GM18909 (cell line): ENCODE results near the gene ANKRD39.
"Not testable (repeated sequence)": the region's sequence is repeated elsewhere in the genome, so short reads cannot be mapped to it uniquely, and the experiment has no call there.

Source experiments
- ATAC-seq: cut with Tn5 transposase; IDR thresholded peaks from one replicate; pipeline ENCODE4 v1.9.1; 2021; ENCODE audit warnings: mild to moderate bottlenecking; ENCODE audit not compliant: unreplicated experiment, poor library complexity

Gene ANKRD39

GRCh38 chr2:96815326-96816126 is 42.3 kb downstream of the ANKRD39 start:
- peak; percentile 11 for ATAC-seq

DNA sequence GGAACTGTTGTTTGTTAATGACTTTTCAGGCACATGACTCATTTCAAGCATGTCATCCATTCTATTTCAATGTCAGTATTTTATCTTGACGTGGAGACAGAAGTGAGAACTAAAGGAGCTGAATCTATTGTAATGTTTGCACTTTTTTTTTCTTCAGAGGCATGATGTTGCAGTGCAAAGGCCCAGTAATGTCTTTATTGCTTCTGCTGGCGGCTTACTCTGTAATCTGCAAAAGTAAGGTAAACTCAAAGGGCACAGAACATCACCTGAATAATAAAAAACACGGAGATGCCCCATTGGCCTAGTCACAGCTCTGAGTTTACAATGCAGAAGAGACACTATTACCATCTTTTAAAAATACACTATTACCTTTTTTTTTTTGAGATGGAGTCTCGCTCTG is 44.2 kb downstream of the ANKRD39 start:
- ATAC-seq = no peak

- ATAC-seq = no peak
Measured at GRCh38 chr2:96811917-96812316, 45.9 kb downstream of the ANKRD39 start.

GRCh38 chr2:96810783-96811192 is 47.0 kb downstream of the ANKRD39 start:
- no peak for ATAC-seq

- no peak for ATAC-seq
Measured at GRCh38 chr2:96809951-96810782, 47.6 kb downstream of the ANKRD39 start.

DNA sequence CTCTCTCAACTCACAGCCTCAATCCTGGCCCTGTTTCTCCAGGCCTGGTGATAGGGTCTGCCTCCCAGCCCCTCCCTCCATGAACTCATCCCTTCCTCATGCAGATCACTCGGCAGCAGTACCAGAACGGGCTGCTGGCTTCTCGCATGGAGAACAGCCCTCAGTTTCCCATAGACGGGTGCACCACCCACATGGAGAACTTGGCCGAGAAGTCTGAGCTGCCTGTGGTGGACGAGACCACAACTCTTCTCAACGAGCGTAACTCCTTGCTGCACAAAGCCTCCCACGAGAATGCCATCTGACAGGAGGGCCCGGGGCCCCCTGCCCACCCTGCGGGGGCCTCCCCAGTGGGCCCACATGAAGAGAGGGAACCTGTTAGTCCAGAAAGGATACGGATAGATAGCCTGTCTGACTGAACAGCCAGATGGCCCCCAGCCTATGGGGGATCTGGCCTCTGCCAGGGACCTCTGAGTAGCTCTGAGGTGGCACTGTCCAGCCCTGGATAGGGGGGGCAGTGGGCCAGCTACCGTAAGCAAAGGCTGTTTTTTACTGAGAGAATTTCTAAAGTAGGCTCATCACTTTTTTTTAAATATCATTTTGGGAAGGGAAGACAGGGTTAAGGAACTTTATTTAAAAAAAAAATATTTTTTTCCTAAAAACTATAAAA is 48.5 kb downstream of the ANKRD39 start:
- no peak for ATAC-seq

GRCh38 chr2:96808176-96808837 is 49.5 kb downstream of the ANKRD39 start:
- ATAC-seq = no peak

- ATAC-seq = peak; percentile 1
Measured at GRCh38 chr2:96807127-96807471, 50.7 kb downstream of the ANKRD39 start.

DNA sequence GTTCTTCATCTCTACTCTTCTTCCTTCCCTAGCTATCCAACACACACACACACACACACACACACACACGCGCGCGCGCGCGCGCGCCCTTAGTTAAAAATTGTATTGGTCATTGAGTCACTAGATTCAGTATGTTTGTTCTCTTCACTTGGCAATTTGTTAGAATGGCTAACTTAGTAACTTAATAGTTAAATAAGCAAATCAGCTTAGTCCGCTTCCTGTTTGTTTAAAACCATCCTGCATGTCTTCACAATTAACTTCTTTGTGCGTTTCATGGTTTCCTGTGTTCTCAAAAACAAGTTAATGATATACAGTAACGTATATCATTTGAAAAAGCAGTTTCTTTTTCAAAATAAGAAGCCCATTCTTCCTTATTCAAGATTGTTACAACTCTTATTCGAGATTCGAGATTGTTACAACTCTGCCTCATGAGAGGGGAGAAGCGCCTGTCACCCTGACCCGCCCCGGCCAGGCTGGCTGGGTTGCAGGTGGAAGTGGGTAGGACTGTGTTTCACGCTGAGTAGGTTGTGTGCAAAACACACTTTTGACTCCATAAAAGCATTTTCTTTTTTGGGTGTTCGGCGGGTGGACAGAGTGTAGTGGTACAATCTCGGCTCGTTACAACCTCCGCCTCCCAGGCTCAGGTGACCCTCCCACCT is 51.2 kb downstream of the ANKRD39 start:
- peak; percentile 50 for ATAC-seq

- not testable (repeated sequence) for ATAC-seq
Measured at GRCh38 chr2:96805946-96806345, 51.9 kb downstream of the ANKRD39 start.

DNA sequence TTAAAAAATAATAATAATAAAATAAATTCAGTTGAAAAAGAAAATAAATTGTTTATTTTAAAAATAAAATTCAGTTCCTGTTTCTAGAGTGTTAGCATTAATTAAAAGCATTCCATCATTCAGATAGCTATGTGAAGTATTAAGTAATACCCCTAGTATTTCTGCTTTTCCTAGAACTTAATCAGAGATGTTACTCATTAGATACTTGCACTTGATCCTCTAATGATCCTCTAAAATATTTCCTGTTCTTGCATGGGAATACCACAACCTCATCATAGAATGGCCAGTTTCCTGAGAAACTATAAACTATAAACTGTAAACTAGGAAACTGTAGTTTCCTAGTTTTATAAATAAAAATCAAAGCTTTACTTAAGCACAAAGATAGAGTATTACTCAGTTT is 52.8 kb downstream of the ANKRD39 start:
- no peak for ATAC-seq

GRCh38 chr2:96802721-96803120 is 55.1 kb downstream of the ANKRD39 start:
- ATAC-seq = no peak

- ATAC-seq = no peak
Measured at GRCh38 chr2:96801786-96802595, 55.8 kb downstream of the ANKRD39 start.

DNA sequence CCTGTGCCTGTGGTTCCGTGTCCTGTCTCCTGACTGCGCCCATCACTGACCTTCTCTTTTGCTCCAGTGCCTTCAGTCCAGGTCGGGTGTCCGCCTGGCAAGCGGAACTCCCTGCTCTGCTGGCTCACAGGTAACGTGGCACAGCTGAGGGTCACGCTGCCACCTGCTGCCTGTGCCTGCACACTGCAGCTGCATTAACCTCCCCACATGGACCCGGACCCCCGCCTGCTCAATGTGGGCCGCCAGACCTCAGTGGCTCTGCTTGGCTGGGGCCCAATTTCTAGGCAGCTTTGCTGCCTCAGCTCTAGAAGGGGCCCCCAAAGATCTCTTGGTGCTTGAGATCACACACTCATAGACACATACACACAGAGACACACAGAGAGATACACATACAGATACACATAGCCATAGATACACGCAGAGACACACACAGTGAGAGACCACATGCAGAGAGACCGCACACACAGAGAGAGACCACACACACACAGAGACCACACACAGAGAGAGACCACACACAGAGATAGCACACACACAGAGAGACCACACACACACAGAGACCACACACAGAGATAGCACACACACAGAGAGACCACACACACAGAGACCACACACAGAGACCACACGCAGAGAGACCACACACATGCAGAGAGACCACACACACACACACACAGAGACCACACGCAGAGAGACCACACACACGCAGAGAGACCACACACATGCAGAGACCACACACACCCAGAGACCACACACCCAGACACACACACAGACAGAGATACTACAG is 56.6 kb downstream of the ANKRD39 start:
- ATAC-seq = peak; percentile 84

DNA sequence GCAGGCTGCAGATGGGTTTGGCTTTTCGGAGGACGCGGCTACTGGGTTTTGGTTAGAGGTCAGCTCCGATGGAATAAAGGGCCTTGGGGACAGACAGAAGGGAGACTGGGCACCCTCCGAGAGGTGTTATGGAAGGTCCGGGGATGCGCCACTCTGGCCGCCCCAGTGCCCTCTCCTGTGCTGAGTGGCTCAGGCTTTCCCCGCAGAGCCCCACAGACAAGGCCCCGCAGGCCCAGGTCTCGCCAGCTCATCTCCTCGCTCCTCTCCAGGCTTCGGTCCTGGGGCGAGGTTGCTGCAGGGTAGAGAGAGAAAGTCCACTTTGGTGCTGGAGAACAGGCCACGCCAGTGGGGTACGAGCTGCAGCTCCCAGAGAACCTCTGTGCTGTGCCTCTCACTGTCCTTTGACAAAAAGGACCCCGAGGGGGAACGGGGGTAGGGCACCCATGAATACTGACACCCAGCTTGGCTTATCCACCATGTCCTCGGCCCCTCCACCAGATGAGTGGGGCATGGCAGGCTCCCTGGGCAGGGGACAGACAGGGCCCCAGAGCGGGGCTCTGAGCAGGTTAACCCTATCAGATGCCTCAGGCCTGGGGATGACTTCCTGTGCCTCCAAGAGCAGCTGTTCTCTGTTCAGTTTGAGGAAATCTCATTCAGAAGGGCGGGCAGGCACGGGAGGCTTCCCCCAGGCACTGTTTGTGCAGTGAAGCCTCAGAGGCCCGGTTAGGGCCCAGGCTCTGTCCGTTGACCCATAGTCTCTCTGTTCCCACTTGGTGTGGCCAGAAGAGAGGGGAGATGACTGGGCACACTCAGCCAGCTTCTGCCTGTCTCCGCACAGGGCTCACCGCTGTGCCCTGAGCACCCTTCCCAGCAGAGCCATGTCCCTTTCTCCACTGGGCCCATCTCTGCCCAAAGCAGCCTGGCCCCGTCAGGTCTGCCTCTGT is 57.5 kb downstream of the ANKRD39 start:
- ATAC-seq = peak; percentile 30

DNA sequence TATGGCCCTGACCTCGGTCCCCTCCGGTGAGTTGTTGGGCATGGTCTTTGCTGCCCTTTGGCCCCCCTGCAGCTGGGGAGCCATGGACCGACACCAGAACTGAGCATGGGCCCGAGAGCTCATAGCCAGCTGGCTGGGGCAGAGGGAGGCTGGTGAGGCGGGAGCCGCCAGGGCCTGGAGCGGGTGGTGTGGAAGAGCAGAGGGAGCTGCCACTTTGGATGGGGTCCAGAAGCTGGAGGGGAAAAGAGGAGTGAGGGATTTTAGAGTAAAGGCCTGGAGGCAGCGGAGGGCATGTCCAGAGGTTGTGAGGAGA is 58.2 kb downstream of the ANKRD39 start:
- no peak for ATAC-seq

DNA sequence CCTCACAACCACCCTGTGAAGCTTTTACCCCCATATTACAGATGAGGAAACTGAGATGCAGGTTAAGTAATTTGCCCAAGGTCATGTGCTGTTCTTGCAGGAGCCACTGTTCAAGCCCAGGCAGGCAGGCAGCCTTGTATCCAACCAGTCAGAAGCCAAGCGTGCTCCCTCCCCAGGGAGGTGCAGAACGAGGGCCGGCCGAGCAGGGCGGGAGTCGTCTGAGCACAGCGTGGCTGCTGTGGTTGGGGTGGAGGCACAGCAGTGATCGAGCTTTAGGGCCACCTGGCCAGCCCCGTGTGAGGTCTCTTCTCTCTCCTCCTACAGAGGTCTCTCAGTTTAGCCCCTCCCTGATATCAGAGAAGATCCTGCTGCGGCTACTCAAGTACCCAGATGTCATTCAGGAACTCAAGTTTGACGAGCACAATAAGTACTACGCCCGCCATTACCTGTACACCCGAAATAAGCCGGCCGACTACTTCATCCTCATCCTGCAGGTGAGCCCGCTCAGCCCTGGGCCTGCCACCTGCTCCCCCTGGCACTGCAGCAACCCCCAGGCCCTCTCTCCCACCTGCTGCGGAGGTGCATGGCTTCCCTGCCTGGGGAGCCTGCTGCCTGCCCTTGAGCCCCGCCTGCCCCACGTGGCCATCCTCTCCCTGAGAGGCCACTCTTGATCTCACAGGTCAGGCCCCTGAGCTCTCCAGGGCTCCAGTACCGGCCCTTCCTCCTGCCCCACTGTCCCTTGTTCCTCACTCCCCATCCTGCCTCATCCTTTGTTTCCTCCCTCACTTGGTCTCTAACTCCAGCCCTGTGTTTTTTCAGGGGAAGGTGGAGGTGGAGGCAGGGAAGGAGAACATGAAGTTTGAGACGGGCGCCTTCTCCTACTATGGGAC is 58.8 kb downstream of the ANKRD39 start:
- ATAC-seq = no peak
